ENCODE data around the gene ELF4.
A peak's percentile ranks its signal among the peaks of the same experiment; 100 is the strongest.

DNA sequence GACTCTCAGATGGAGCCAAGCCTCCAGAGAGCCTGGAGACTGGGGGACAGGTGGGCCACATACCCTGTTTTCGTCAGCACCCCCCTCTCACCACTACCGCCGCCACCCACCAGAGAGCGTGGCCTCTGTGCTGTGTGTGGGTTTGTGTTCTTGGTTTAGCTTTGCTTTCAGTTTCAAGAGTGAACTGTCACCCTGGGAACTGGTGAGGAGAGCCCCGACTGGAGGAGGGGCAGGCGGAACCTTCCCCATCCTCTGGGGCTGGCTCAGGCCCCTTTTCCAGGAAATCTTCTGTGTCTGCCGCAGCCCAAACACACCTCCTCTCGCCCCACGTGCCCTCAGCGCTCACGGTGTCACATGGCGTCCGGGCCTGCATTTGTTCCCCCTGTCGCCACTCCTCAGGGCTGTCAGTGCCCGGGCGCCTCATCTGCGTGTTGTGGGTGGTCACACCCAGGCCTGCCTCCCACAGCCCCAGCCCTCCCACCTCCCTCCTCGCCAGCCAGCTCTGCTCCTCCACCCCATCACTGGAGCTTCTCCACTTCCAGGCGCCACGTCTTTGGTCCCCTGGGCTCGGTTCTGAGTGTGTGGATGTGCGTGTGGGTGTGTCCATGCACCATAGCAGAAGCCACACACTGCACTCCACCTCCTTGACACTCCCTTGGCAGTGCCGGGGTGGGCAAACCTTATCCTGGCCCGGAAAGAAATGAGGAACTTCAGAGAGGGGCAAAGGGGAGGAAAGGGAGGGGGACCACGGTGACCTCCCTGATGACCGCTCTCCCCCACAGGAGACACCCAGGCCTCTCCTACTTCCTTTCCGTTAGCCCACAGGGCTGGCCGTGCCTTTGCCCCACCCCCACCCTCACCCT lies 27.8 kb downstream of the ELF4 start:
- peak; percentile 14 to 43 (median 23); a peak in 4 of 6 replicates for TF ChIP-seq CTCF (IDR thresholded peaks at IDR 0.05 in 2 of 3, conservative IDR thresholded peaks at IDR 0.05 in 1 of 3; ENCODE audit: insufficient read depth in 2 of 3, low read depth in 1 of 3, low read length in 3 of 3)
- TF ChIP-seq CHD4 (IDR thresholded peaks at IDR 0.05; ENCODE audit: insufficient read depth, insufficient replicate concordance, low read depth, low read length, poor library complexity, severe bottlenecking) = no peak
- no peak for TF ChIP-seq POLR2AphosphoS5 (IDR thresholded peaks at IDR 0.05; ENCODE audit: control insufficient read depth, insufficient read depth, low read depth, low read length)
- TF ChIP-seq, protein P1, sequence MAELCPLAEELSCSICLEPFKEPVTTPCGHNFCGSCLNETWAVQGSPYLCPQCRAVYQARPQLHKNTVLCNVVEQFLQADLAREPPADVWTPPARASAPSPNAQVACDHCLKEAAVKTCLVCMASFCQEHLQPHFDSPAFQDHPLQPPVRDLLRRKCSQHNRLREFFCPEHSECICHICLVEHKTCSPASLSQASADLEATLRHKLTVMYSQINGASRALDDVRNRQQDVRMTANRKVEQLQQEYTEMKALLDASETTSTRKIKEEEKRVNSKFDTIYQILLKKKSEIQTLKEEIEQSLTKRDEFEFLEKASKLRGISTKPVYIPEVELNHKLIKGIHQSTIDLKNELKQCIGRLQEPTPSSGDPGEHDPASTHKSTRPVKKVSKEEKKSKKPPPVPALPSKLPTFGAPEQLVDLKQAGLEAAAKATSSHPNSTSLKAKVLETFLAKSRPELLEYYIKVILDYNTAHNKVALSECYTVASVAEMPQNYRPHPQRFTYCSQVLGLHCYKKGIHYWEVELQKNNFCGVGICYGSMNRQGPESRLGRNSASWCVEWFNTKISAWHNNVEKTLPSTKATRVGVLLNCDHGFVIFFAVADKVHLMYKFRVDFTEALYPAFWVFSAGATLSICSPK (IDR thresholded peaks at IDR 0.05; ENCODE audit: borderline replicate concordance) = no peak
- no peak for TF ChIP-seq DACH1 (IDR thresholded peaks at IDR 0.05; ENCODE audit: partially characterized antibody)
- TF ChIP-seq TAF1 (IDR thresholded peaks at IDR 0.05; ENCODE audit: control insufficient read depth, extremely low read depth, insufficient read depth, low read length, severe bottlenecking) = no peak
- TF ChIP-seq AFF4 (CRISPR knock-in tag; IDR thresholded peaks at IDR 0.05) = no peak
- TF ChIP-seq RCOR1 (IDR thresholded peaks at IDR 0.05; ENCODE audit: borderline replicate concordance in 1 of 2, low read depth in 2 of 2, low read length in 2 of 2) = peak in 1 of 2 experiments; percentile 28; a peak in 1 of 4 replicates
- no peak for TF ChIP-seq YY1 (IDR thresholded peaks at IDR 0.05; ENCODE audit: borderline replicate concordance in 1 of 3, control insufficient read depth in 1 of 3, extremely low read depth in 1 of 3, insufficient read depth in 3 of 3, insufficient read length in 1 of 3, insufficient replicate concordance in 2 of 3, low read depth in 1 of 3, low read length in 2 of 3)
- no peak for TF ChIP-seq FUS (optimal IDR thresholded peaks at IDR 0.05; ENCODE audit: low read depth, low read length)

Data from K562 (cell line).